IPS-NIHi7 (cell line): Measurements from ENCODE around the gene SBK3.
"Not testable (repeated sequence)": the region's sequence is repeated elsewhere in the genome, so short reads cannot be mapped to it uniquely, and the experiment has no call there.

Source experiments
- DNase-seq: peaks from one replicate; pipeline ENCODE4 v3.0.0; 2012; ENCODE audit warnings: mixed read lengths; ENCODE audit errors: extremely low spot score

SBK3 gene

GRCh38 chr19:55519451-55520311 is 25.7 kb downstream of the SBK3 start:
- no peak for DNase-seq

DNA sequence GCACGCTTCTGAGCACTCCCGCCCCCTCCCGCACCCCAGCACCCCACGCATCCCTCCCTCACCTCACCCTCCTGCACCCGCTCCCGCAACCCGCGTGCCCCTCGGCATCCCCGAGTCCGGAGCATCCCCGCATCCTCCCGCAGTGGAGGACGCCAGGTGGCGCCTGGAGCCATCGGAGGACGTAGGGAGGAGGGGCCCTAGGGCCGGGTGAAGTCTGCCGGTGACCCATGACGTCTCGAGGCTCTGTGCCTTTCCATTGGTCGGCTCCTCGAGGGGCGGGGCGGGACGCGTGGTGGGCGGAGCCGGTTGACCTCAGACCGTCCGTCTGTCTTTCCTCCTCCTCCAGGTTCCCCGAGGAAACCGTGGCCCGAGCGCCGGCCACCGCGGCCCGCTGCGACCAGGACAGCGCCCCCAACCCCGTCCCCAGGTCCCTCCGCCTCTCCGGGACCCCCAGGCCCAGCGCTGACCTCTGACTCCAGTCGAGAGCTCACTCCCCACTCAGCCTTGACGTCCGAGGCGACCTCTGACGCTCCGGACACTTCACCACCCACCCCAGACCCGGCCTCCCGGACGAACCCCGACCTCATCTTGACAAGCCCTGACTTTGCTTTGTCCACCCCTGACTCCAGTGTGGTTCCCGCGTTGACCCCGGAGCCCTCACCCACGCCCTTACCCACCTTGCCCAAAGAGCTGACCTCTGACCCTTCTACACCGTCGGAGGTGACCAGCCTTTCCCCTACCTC is 28.3 kb downstream of the SBK3 start:
- DNase-seq = peak; percentile 100

DNA sequence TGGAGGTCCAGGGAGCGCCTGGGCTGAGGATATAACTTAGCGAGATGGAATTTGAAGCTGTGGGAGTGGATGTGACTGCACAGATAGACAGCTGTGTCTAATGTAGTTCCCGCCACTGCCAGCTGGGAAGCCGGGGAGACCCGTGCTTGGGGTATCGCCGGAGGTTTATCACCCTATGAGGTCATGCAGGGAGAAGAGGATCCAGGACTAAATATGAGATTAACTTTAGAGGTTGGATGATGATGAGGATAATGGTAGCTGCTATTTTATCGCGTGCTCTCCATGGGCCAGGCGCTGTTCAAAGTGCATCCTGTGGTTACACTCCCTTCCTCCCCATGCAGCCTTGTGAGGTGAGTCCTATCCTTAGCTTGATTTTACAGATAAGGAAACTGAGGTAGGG is 37.2 kb downstream of the SBK3 start:
- DNase-seq = no peak

- DNase-seq = no peak
Observed at GRCh38 chr19:55504981-55505380, 40.4 kb downstream of the SBK3 start.

GRCh38 chr19:55504252-55504603 is 41.1 kb downstream of the SBK3 start:
- DNase-seq = no peak

DNA sequence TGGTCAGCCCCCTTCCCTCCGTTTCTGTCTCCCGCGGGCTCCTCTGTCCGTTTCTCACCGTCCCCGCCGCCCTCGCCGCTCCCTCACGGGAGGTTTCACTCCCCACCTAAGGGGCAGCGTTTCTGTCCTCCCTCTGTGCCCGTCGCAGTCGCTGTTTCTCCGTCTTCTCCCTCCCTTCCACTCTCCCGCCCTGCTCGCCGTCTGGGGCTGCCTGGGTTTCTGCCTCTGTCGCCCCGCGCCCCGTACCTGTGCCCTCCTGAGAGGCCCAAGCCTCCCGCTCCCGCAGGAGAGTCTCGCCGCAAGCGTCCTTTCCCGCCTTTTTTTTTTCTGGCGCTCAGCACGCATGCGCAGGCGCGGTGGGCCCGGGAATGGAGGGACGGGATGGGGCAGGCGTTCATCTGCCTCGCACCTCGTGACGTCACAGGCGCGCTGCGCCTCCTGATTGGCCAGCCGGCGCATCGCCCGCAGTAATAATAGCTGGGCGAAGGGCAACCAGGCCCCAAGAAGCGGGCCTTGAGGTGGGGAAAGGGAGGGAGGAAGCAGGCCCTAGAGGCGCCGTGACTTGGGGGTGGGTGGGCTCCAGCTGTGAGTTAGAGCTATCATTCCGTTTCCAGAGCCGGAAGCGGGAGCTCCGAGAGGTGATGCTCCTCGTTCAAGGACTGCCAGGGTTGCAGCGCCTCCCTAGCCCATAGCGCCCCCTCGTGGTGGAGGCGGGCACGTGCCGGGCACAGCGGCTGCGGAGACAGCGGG is 41.7 kb downstream of the SBK3 start:
- DNase-seq = peak; percentile 98

DNA sequence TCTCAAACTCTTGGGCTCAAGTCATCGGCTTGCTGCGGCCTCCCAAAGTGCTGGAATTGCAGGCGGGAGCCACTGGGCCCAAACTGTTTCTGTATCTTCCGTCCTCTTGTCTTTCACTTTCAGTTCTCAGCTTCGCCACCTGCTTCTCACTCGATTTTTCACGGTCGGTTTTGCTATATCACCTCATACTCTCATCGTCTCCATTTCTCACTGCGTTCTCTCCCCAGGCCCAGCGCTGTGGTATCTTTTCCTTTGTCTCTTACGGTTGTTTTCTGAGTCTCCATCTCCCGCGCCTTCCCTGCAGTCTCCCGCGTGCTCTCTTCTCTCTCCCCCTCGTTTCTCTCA is 42.2 kb downstream of the SBK3 start:
- no peak for DNase-seq

DNA sequence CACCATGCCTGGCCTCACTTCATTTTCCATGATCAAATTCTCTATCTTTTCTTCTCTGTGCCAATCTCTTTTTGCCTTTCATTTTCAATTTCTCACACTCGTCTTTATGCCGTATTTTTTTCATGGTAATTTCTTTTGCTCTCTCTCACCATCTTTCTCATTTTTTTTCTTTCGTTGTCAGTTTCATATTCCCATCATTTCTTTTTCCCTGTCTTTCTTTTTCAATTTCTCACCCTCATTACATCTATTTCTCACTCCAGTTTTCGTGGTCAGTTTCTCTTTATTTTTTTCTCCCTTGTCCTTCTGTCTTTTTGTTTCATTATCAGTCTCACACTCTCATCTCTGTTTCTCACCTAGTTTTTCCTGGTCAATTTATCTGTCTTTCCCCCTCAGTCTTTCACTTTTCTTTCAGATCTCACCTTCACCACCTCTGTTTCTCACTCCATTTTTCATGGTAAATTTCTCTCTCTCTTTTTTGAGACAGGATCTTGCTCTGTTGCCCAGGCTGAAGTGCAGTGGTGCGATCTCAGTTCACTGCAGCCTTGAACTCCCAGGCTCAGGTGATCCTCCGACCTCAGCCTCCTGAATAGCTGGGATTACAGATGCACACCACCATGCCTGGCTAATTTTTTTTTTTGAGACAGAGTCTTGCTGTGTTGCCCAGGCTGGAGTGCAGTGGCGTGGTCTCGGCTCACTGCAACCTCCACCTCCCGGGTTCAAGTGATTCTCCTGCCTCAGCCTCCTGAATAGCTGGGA is 43.0 kb downstream of the SBK3 start:
- DNase-seq = no peak

DNA sequence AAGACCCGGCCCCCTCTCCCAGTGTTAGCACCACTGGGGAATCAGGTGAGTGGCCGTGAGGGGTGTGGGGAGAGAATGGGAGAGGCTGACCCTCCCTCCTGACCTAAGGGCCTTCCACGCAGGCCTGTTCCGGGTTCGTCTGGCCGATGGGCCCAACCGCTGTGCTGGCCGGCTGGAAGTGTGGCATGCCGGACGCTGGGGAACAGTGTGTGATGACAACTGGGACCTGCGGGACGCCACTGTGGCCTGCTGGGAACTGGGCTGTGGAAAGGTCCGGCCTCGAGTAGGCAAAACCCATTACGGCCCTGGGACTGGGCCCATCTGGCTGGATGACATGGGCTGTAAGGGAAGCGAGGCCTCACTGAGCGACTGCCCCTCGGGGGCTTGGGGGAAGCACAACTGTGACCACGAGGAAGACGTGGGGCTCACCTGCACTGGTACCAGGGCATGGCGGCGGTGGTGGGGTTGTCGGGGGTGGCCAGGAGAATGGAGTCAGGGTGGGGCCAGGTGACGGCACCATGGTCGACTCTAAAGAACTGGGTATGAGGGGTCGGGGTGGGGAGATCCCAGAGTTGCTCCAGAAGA is 44.9 kb downstream of the SBK3 start:
- no peak for DNase-seq

DNA sequence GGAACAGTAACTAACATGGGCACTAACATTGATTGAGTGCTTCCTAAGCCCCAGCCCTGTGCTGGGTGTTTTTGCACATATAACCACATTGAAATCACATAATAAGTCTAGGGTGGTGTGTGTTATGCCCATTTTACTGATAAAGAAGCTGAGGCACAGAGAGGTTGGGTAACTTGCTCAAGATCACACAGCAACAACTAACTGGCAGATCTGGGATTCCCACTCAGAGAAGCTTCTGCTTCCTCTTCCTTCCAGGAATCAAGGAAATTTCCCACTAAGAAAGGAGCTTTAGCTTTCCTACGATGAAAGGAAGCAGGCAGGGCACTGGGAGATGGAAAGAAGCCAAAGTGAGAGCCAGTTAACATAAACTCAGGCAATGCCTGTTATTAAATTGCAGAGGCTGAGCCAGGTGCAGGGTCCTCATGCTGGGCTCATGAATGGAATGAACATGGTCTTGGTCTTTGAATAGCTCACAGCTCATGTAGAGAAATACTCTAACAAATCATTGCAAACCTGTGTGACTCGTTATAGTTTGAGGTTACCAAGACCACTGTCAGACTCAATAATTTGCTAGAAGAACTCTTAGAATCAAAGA is 47.0 kb downstream of the SBK3 start:
- no peak for DNase-seq

- DNase-seq = no peak
Observed at GRCh38 chr19:55497763-55498162, 47.6 kb downstream of the SBK3 start.

DNA sequence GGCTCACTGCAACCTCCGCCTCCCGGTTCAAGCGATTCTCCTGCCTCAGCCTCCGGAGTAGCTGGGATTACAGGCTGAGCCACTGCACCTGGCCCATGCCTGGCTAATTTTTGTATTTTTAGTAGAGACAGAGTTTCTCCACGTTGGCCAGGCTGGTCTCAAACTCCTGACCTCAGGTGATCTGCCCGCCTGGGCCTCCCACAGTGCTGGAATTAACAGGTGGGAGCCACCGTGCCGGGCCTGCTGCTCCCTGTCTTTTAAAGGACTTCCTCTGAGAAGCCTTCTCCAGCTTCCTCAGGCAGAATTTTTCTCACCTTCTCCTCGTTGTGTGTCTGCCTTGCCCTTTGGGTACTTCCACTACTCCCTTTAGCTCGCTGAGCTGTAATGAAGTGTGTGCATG is 48.5 kb downstream of the SBK3 start:
- DNase-seq = not testable (repeated sequence)

DNA sequence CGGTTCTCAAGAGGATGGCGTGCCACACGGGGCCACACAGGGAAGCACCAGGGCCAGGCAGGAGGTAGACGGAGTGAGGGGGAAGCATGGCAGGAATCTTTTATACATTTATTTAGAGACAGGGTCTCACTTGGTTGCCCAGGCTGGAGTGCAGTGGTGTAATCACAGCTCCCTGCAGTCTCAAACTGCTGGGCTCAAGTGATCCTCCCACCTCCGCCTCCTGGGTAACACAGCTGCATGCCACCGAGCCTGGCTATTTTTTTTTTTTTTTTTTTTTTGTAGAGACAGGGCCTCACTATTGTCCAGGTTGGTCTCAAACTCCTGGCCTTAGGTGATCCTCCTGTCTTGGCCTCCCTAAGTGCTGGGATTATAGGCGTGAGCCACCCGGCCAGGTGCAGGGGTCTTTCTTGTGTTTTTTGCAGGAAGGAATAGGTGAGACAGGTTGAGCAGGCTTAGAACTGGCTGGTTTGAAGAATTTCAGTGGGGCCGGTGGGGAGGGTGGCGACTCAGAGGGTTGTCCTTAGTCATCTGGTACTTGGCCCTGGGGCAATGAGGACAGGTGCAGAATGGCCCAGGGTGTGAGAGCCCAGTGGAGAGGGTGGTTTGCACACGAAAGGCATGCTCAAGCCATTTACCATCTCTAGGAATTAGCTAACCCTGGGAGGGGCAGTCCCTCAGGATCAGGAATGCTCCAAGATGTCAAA is 49.5 kb downstream of the SBK3 start:
- DNase-seq = peak; percentile 51

GRCh38 chr19:55494172-55494761 is 51.1 kb downstream of the SBK3 start:
- DNase-seq = no peak

DNA sequence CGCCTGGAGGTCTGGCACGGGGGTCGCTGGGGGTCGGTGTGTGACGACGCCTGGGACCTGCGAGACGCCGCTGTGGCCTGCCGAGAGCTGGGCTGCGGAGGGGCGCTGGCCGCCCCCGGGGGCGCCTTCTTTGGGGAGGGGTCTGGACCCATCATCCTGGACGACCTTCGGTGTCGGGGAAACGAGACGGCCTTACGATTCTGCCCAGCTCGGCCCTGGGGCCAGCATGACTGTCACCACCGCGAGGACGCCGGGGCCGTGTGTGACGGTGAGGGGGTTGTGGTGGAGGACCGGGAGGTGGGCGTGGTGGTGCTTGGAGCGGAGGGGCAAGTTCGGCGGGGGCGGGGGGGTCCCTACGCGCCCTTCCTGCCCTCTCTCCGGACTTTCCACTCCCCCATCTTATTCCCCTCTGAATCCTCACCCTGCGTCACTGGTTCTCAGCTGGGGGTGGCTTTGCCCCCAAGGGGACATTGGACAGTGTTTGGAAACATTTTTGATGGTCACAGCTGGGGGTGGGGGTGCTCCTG is 51.6 kb downstream of the SBK3 start:
- no peak for DNase-seq

DNA sequence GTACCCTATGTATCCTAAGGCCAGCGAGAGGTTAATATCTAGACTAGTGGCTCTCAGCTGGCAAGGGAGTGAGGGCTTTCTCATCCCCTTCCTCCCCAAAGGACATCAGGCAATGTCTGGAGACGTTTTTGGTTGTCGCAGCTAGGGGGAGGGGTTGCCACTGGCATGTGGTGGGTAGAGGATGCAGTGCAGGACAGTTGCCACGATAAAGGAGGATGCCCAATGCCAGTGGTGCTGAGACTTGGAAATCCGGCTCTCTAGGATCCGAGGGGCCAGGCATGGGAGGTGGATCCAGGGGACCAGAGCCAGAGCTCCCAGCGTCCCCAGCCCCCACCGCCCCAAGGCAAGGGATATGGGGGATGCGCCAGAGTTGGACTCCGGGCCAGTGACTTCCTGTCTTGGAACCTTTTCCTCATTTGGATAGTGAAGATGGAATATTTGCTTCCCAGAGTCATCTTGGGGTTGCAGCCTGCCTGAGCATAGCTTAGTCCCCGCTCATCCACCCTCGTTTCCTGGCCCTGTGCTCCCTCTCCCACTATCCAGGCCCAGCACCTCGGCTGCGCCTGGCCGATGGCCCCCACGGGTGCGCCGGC is 52.2 kb downstream of the SBK3 start:
- no peak for DNase-seq

- DNase-seq = no peak
Observed at GRCh38 chr19:55492362-55492944, 52.9 kb downstream of the SBK3 start.

DNA sequence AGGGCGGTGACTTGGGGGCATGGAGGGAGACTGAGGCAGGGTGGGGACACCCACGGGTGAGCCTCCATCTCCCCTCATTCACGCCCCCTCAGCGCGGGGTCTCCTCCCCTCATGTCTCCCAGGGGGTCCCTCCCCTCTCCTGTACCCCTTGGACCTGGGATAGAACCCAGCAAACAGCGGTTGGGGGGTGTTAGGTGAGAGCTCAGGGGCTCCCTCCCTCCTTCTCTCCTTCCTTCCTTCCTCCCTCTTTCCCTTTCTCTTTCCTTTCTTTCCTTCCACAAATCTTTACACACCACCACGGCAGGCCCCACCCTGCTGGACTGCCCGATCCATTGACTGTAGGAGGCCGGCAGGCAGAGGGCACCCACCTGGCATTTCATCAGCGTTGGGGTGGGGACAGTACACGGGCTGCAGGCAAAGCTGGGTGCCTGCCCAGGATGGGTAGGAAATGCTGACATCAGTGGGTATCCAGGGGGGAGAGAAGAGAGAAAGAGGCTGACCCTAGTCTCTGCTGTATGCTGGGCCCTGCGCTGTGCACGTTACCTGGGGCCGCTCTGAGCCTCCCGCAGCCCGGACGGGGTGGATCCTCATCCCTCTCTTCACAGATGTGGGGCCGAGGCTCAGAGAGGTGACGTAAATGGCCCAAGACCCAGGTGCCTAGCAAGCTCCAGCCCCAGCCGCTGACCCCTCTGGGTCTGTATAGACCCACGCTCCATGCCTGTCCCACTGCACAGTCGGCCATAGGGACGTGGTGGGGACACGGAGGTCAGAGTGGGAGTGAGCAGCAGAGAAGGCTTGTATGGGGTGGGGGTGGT is 53.6 kb downstream of the SBK3 start:
- DNase-seq = no peak
